Activated CD4-positive, alpha-beta T cell treated with anti-CD3 and anti-CD28 coated beads for 24 hours (primary cell): ENCODE measurements around the gene TMEM271.
"Not testable (repeated sequence)": the region's sequence is repeated elsewhere in the genome, so short reads cannot be mapped to it uniquely, and the experiment has no call there.

Experiments
- DNase-seq, 2 donors: peaks; one replicate each; pipeline ENCODE4 v3.0.0-alpha.2; 2020; ENCODE audit warnings: low read depth in 2 of 2

Gene TMEM271

GRCh38 chr4:578451-579443 lies 2.7 kb upstream of the TMEM271 start:
- no peak for DNase-seq

GRCh38 chr4:577499-578450 lies 1.7 kb upstream of the TMEM271 start:
- no peak for DNase-seq

- DNase-seq, result no peak
Measured at GRCh38 chr4:576991-577498, 950 bp upstream of the TMEM271 start.

- DNase-seq, result no peak
Measured at GRCh38 chr4:575281-576141, 584 bp downstream of the TMEM271 start.

- DNase-seq, result no peak
Measured at GRCh38 chr4:574346-575161, 1.5 kb downstream of the TMEM271 start.

GRCh38 chr4:573122-573892 lies 2.8 kb downstream of the TMEM271 start:
- DNase-seq, result no peak

- DNase-seq, result no peak
Measured at GRCh38 chr4:572594-572993, 3.5 kb downstream of the TMEM271 start.

- no peak for DNase-seq
Measured at GRCh38 chr4:571838-572572, 4.1 kb downstream of the TMEM271 start.

GRCh38 chr4:570754-571153 lies 5.3 kb downstream of the TMEM271 start:
- DNase-seq, result no peak

- DNase-seq, result no peak
Measured at GRCh38 chr4:569958-570667, 6.0 kb downstream of the TMEM271 start.

GRCh38 chr4:568962-569361 lies 7.1 kb downstream of the TMEM271 start:
- DNase-seq, result no peak

GRCh38 chr4:568351-568652 lies 7.8 kb downstream of the TMEM271 start:
- DNase-seq, result no peak

- DNase-seq, result no peak
Measured at GRCh38 chr4:567457-568350, 8.4 kb downstream of the TMEM271 start.

GRCh38 chr4:566508-567295 lies 9.4 kb downstream of the TMEM271 start:
- no peak for DNase-seq

GRCh38 chr4:566035-566434 lies 10.1 kb downstream of the TMEM271 start:
- DNase-seq, result no peak

- DNase-seq, result not testable (repeated sequence)
Measured at GRCh38 chr4:565614-566013, 10.5 kb downstream of the TMEM271 start.

- not testable (repeated sequence) for DNase-seq
Measured at GRCh38 chr4:562458-562857, 13.6 kb downstream of the TMEM271 start.
